ENCODE data around the gene ENOSF1.
"Not testable (repeated sequence)": the region's sequence is repeated elsewhere in the genome, so short reads cannot be mapped to it uniquely, and the experiment has no call there.

Gene ENOSF1, protein sequence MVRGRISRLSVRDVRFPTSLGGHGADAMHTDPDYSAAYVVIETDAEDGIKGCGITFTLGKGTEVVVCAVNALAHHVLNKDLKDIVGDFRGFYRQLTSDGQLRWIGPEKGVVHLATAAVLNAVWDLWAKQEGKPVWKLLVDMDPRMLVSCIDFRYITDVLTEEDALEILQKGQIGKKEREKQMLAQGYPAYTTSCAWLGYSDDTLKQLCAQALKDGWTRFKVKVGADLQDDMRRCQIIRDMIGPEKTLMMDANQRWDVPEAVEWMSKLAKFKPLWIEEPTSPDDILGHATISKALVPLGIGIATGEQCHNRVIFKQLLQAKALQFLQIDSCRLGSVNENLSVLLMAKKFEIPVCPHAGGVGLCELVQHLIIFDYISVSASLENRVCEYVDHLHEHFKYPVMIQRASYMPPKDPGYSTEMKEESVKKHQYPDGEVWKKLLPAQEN

DNA sequence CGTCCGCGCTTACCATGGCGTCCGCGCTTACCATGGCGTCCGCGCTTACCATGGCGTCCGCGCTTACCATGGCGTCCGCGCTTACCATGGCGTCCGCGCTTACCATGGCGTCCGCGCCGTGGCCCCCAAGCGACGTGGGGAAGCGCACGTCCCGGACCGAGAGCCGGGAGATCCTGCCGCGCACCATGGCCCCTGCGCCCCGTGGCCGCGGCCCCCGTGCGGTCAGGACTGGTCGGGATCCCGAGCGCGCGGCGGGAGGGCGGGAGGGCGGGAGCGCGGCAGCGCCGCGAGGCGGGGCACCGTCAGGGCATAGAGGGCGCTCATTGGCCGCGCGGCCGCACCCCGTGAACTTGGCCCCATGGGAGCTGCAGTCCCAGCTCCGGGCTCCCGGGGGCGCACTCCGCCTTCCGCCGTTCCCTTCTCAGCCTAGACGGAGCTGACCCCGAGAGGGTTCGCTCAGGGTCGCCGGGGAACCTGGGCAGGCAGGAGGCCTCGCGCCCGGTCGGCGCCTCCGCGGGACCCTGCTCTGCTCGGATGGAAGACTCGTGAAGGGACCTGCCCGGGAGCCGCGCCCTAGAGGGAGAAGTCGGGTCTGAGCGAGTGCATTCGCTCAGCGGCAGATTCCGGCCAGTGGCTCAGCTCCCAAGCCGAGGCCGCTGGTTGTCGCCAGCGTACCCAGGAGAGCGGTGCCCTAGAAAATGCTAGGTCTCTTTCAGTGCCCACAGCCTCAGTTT, at the start of gene ENOSF1:
TSS of gene ENOSF1 (minus strand) at position 230 of the 734 bp plus-strand sequence. CDS start at position 187, 43 bp downstream.
- DNase-seq: peak; percentile 79 to 90

DNA sequence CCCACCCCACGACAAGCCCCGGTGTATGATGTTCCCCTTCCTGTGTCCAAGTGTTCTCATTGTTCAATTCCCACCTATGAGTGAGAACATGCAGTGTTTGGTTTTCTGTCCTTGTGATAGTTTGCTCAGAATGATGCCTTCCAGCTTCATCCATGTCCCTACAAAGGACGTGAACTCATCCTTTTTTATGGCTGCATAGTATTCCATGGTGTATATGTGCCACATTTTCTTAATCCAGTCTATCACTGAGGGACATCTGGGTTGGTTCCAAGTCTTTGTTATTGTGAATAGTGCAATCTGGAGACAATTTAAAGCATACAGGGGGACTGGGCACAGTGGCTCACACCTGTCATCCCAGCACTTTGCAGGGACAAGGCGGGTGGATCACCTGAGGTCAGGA, 47.4 kb upstream of the ENOSF1 start:
- not testable (repeated sequence) for DNase-seq

DNA sequence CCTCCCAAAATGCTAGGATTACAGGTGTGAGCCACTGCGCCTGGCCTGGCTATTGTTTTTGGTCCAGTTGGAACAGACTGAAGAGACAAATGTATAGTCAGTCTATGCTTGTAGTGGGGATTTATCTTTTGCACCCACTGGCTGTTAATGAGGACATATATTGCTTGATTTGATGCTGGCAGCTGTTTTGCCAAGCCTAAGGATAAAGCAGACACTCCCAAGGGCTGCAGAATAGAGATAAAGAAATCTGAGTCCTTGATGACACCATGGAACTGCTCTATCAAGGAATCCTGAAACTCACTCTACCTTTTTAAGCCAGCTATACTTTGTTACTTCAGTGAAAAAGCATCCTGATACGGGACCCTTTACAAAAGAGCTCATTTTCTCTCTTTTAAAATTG, 43.1 kb upstream of the ENOSF1 start:
- DNase-seq: no peak

DNA sequence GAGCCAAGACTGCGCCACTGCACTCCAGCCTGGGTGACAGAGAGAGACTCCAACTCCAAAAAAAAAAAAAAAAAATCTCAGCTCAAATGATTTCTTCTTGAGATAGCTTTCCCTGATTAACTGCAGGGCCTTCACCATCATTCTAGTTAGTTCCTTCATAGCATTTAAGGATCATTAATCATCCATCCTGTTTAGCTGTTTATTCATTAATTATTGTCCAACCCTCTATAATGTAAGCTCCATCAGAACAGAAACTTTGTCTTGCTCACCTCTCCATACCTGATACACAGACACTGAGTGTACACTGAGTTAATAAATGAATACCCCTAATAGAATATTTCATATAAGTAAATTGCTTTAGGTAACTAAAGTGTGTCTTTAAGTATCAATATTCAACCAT, 42.2 kb upstream of the ENOSF1 start:
- DNase-seq: no peak

DNA sequence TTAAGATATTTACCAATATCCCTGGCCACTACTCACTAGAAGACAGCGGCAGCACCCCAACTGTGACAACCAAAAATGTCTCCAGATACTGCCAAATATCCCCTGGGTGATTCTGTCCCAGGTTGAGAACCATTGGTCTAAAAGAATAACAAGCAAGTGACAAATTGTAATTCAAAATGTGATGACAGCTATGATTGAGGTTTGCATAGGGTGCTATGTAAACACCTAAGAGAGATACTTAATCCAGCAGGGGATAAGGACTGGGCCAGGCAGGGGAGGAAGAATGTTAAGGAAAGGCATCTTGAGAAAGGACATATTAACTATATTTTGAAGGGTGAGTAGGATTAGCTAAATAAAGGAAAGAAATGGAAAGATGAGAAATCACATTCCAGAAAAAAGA, 38.0 kb upstream of the ENOSF1 start:
- DNase-seq: no peak

DNA sequence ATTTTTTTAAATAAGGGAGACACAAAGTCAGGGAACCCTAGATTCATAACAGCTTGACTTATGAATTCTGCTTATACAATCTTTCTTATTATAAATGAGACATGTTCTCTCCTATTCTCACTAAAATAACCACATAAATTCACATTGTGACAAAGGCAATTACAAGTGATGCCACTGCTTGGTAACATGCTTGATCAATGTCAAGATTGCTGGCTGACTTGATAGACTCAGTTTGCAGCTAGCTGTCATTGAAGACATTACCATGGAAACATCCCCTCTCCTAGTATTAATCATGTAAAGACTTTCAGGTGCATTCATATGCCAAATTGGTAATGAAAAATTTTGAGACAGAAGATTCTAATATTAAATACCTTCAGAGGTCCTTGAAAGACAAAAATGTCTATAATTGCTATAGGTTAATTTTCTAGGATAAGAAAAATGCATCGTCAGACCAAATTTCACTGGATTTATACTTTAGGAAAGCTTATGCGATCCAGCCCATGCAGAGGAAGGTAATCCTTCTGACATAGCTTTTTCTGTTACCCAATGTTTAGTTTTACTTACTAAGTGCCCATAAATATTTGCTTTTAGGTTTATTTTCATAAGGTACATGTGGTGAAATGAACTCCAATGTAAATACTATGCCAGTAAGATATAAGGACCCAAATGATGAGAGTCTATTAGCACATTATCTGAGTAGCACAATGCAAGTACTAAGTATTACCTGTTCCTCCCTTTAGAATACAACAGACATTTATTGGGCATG, 32.6 kb upstream of the ENOSF1 start:
- DNase-seq: no peak

DNA sequence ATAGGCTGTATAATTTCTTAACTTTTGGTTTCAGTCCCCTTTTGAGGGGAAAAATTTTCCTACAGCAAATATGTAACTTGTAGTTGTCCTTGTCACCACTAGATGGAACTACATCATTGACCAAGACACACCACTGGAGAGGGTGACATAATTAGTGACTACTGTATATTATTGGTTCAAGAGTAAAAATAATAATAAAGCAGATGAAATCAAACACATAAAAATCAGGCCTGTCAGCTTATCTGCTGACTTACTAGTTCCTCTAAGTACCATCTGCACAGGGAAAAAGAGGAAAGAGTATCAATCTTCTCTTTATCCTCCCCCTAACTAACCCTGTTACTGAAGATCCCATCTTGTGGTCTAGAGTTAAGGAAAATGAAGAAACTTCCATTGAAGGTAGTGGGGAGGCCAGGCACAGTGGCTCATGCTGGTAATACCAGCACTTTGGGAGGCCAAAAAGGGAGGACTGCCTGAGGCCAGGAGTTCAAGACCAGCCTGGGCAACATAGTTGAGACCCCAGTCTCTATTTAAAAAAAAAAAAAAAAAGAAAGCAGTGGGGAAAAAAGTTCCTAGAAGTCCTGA, 29.6 kb upstream of the ENOSF1 start:
- DNase-seq: peak in 1 of 2 donors; percentile 67

DNA sequence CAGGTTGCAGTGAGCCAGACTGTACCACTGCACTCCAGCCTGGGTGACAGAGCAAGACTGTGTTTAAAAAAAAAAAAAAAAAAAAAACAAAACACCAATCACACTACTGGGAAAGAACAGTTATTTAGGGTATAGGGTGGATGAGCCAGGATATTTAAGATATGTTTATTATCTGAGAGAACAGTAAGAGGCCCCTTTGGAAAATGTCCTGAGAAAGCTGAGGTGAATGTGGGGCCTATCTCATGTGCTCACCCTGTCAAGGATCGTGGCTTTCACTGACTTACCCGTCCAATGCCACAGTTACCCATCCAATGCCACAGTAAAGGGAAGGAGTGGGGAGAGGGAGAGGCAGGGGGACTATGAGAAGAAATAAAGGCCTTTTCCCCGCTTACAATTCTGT, 19.9 kb upstream of the ENOSF1 start:
- DNase-seq: no peak

DNA sequence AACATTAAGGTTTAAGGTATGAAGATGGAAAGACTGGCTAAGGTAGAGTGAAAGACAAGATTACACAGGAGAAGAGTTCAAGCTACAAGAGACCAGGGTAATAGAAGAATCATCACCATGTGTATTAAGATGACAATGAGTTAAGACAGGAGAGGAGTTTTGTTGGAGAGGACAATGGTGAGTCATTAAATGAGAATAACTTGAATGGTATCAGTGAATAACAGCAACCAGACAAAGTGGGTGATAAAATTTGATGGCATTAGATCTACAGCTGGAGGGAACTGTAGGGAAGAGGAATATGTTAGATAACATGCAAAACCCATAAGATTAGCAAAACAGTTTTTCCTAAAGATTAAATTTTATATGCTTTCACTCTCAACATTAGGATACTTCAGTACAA, 18.8 kb upstream of the ENOSF1 start:
- DNase-seq: no peak

DNA sequence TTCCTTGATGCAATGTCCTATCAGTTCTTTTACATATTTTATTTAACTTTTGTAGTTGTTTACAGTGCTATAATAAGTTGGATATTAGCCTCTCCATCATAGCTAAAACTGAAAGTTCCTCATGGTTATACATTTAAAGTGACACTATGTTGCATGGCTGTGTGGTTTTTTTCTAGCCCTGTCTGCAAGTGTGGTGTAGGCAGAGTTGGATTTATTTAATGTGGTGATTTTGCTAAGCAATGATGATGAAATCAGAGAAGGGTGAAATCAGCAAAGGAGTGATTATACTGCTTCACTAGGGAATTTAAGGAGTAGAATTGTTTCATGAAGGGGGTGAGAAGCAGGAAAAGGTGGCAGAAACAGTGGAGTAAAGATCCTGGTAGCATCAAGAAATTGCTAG, 18.3 kb upstream of the ENOSF1 start:
- DNase-seq: no peak

DNA sequence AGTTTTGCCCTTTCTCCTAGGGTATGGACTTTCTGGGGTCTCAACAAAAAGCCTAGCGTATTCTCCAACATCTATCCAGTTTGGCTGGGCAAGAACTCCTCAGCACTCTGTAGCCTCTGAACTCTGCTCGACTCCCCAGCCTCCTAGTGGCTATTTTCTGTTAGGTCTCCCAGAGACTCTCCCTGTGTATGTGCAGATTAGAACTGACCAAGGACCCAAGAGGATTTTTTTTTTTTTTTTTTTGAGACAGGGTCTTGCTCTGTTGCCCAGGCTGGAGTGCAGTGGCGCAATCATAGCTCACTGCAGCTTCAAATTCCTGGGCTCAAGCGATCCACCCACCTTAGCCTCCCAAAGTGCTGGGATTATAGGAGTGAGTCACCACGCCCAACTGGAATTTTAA, 17.7 kb upstream of the ENOSF1 start:
- DNase-seq: not testable (repeated sequence)

DNA sequence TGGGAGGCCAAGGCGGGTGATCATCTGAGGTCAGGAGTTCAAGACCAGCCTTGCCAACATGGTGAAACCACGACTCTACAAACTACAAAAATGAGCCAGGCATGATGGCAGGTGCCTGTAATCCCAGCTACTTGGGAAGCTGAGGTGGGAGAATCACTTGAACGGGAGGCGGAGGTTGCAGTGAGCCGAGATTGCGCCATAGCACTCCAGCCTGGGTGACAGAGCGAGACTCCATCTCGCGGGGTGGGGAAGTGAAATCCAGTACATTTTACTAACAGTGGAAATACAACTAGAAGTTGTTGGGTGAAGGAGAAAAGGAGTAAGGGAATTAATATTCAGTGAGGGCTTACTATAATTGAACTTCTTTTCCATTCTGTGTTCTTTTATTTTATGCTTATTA, 13.2 kb upstream of the ENOSF1 start:
- DNase-seq: no peak

DNA sequence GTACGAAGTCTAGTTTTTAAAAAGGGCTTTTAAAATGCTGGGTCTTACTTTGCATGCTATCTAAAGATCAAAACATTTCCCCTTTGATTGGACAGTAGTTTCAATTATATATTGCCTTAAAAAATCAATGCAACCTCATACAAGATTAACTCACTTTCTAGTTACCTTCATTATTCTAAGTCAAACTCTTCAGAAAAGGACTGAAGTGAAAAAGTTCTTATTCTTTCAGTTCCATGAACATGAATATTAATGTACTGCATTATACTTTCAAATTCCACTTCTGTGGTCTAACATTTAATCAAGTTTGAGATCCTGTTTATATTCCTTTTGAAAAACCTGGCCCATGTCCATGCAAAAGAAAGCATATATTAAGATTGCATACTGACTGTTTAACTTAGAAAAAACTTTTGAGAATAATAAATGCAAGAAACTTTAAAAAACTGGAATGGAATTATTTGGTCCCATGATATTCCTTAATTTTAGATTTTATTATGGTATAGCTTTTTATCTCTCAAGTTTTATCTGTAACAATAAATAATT, 11.2 kb upstream of the ENOSF1 start:
- DNase-seq: no peak

DNA sequence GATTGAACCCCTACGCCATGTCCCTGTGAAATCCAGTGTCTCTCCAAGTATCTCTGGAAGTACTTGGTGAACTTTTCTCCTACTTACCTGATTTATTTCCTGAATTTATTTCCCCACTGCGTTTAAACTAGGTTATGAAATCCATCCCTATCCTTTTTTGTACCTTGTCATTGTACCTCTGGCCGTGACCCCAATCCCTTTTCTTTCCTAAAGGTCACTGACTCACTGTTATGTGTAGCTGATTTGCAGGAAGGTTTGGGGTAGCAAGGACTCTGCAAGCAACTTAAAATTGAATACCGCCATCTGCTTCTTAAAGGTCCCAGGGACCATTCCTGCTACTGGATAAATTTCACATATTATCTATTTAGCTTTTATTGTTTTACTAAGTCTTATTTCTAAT, 4.6 kb upstream of the ENOSF1 start:
- no peak for DNase-seq

DNA sequence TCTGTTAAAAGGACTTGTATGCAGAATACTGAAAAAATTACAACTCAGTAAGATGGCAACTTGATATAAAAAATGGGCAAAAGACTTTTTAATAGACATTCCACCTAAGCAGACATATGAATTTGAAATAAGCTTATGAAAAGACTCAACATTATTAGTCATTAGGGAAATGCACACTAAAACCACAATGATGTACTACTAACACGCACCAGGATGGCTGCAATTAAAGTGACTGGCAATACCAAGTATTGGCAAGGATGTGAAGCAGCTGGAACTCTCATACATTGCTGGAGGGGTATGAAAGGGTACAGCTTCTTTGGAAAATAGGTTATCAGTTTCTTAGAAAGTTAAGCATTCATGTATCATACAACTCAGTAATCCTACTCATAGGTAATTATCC, 3.2 kb upstream of the ENOSF1 start:
- no peak for DNase-seq

DNA sequence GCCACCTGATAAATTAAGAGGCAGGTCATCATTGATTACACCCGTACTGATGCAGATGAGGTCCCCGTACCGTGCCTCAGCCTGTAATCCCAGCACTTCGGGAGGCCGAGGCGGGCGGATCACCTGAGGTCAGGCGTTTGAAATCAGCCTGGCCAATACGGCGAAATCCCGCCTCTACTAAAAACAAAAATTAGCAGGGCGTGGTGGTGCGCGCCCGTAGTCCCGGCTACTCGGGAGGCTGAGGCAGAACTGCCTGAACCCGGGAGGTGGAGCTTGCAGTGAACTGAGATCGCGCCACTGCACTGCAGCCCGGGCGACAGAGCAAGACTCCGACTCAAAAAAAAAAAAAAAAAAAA, 683 bp upstream of the ENOSF1 start:
- DNase-seq: no peak

DNA sequence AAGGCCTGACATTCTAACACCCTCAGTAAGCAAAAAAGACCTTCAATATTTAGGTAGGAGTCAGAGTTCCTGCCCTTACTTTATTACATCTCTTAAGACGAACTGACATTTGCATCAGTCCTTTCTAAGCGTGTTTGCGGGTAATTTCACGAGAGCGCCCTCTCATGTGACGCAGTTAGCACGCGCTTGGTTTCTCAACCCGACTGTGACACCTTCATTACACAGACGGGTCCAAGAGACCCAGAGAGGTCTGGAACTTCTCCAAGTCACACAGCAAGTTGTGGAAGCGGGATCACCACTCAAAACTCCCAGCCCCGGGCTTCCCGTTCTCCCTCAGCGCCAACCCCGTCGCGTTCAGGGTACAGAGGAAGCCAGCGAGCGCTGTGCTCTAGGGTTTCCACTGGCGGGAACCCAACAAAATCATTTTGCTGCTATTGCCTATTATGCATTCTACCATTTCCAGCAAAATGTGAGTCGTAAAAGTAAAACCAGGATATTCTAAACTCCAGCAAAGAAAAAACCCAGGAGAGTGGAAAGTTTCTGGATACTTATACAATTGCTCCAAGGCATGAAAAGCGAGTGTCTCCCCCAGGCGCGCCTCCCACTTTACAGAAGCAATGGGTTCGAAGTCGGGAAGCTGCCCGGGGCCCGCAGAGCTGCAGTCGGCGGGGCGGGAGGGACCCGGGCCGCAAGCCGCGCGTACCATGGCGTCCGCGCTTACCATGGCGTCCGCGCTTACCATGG, 601 bp downstream of the ENOSF1 start:
- peak; percentile 76 to 80 for DNase-seq

DNA sequence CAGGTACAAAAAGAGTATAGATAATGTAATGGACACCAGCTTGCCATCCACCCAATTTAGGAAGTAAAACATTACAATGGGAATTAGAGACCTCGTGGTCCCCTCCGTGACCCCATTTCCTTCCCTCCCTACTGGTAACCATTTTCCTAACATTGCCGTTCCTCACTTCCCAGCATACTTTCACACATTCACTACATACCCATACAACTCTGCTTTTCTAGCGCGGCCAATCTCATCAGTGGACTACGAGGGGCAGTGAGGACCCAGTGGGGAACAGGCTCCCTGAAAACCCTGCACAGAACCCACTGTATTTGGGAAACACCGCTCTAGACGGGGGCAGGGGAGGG, 1.1 kb downstream of the ENOSF1 start:
- DNase-seq: no peak

DNA sequence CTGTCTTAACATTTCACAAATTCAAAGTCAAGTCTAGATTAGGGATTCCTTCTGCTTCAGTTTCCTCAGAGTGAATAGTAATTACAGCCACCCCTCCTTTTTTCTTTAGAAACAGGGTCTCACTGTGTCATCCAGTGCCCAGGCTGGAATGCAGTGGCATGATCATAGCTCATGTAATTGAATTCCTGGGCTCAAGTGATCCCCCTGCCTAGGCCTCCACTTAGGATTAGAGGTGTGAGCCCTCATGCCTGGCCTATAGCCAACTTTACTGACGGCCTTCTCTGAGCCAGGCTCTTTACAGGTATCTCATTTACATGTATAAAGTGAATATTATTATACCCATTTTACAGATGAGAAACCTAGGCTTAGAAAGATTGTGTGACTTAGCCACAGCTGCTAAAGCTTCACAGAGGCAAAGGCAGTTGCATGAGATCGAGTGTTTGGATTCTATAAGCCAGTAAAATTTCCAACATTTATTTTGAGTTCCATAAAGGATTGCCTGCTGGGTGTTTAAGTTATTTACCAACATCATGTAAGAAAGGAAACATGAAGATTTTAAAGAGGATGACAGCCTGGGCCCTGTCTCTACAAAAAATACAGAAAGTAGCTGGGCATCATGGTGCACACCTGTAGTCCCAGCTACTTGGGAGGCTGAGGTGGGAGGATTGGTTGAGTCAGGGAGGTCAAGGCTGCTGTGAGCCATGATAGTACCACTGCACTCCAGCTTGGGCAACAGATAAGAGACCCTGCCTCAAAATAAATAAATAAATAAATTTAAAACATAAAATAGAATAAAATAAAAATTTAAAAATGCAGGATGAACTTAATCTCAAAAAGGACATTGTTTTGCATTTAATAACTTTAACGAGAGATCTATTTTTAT, 1.8 kb downstream of the ENOSF1 start:
- DNase-seq: no peak

DNA sequence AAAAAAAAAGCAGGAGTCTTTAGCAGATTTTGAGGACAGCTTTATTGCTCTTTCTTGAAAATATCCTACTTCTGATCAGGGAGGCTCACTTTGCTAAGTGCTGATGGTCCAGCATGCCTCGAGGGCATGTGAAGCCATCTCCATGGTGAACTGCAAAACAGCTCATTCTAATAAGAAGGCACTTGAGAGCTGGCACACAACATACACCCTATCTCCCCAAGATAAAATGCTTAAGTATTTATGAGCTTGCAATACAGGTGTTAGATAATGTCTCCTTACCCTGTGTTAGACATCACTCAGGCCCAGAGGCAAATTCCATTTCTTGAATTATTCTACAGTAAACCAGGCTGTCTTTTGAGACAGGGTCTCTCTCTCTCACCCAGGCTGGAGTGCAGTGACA, 2.7 kb downstream of the ENOSF1 start:
- no peak for DNase-seq

DNA sequence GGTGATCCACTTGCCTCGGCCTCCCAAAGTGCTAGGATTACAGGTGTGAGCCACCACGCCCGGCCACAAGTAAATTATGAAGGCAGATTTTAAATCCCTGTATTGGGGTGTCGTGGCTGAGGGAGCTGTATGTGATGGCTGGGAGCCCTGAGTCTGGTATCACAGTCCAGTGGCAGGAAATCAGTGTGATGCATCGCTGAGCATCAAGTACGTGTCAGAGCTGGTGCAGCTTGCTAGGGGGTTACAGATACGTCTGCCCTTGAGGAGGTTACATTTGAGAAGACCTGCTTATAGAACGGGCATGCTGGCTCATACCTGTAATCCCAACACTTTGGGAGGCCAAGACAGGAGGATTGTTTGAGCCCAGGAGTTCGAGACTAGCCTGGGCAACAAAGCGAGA, 4.3 kb downstream of the ENOSF1 start:
- no peak for DNase-seq

All from CD4-positive, alpha-beta T cell treated with Interferon alpha-2 for 1 hour (primary cell).